K562 (cell line): ENCODE results near the gene RILP. TPM values are rescaled to one million over a fixed set of nuclear protein-coding genes. Genes with fewer than 3 reads are reported as not detected.

Source experiments
- AFF4 ChIP-seq: sonication (generic); formaldehyde crosslinking; IDR thresholded peaks from 2 replicates; pipeline ENCODE4 v1.8.0; 2023; ENCODE audit warnings: mild to moderate bottlenecking, missing genetic modification reagents
- ATF6 ChIP-seq: sonication (generic); formaldehyde crosslinking; IDR thresholded peaks from 2 replicates; pipeline ENCODE4 v1.4.0; 2020; ENCODE audit warnings: mild to moderate bottlenecking, missing genetic modification reagents
- CBX1 ChIP-seq: sonication (generic); IDR thresholded peaks from 2 replicates; pipeline ENCODE4 v1.6.1; 2016; ENCODE audit warnings: antibody characterized with exemption, low read depth, mild to moderate bottlenecking
- CHD1 ChIP-seq: fragments of 200-600 bp; sonication (generic); IDR thresholded peaks from one replicate; pipeline ENCODE4 v1.6.1; 2012; ENCODE audit warnings: mild to moderate bottlenecking, moderate library complexity, low read length, inconsistent platforms
- CHD2 ChIP-seq: IDR thresholded peaks from 2 replicates; pipeline ENCODE4 v1.6.1; 2011; ENCODE audit warnings: low read depth, low read length
- FIP1L1 ChIP-seq: fragments of 200-400 bp; formaldehyde crosslinking; IDR thresholded peaks from 2 replicates; pipeline ENCODE4 v1.6.1; 2018; ENCODE audit warnings: mild to moderate bottlenecking, low read depth, low read length; ENCODE audit not compliant: poor library complexity, severe bottlenecking
- HCFC1 ChIP-seq: IDR thresholded peaks from 2 replicates; pipeline ENCODE4 v1.6.1; 2012; ENCODE audit warnings: low read depth, low read length, improper control_type of control experiment
- HNRNPL ChIP-seq: fragments of 200-400 bp; formaldehyde crosslinking; IDR thresholded peaks from 2 replicates; pipeline ENCODE4 v1.6.1; 2017; ENCODE audit warnings: low read depth, mild to moderate bottlenecking, low read length
- HNRNPLL ChIP-seq: fragments of 200-400 bp; formaldehyde crosslinking; IDR thresholded peaks from 2 replicates; pipeline ENCODE4 v1.6.1; 2017; ENCODE audit warnings: low read length, low read depth, mild to moderate bottlenecking; ENCODE audit not compliant: poor library complexity, severe bottlenecking
- KDM5B ChIP-seq: fragments of 200-600 bp; sonication (generic); IDR thresholded peaks from 2 replicates; pipeline ENCODE4 v1.6.1; 2012; ENCODE audit warnings: low read depth, mild to moderate bottlenecking, moderate library complexity, low read length, control low read depth, inconsistent platforms; ENCODE audit not compliant: insufficient replicate concordance
- MAFG ChIP-seq: fragments of 450-650 bp; conservative IDR thresholded peaks from 2 replicates; pipeline ENCODE4 v1.6.1; 2016; ENCODE audit warnings: missing genetic modification characterization, missing compliant biosample characterization
- MAX ChIP-seq: sonication (generic); formaldehyde crosslinking; IDR thresholded peaks from 2 replicates; pipeline ENCODE4 v1.9.0; 2022; ENCODE audit warnings: mild to moderate bottlenecking, missing genetic modification reagents
- NFRKB ChIP-seq: fragments of 450-650 bp; IDR thresholded peaks from 2 replicates; pipeline ENCODE4 v1.6.1; 2016; ENCODE audit warnings: low read depth
- NUFIP1 ChIP-seq: fragments of 450-650 bp; IDR thresholded peaks from 2 replicates; pipeline ENCODE4 v1.6.1; 2018; ENCODE audit not compliant: partially characterized antibody
- TAF7 ChIP-seq: fragments of 450-650 bp; IDR thresholded peaks from 2 replicates; pipeline ENCODE4 v1.6.1; 2016; ENCODE audit warnings: missing genetic modification characterization, missing compliant biosample characterization
- VEZF1 ChIP-seq: fragments of 200-800 bp; sonication (Bioruptor generic); IDR thresholded peaks from 2 replicates; pipeline ENCODE4 v1.6.1; 2017; ENCODE audit warnings: missing genetic modification characterization, missing compliant biosample characterization
- XRCC5 ChIP-seq: fragments of 200-400 bp; formaldehyde crosslinking; IDR thresholded peaks from 2 replicates; pipeline ENCODE4 v1.6.1; 2017; ENCODE audit warnings: low read depth, mild to moderate bottlenecking, low read length
- polyA plus RNA-seq, 8 experiments: library from polyadenylated mRNA; depleted of rRNA in 4 of 8; stranded (reverse) in 5 of 8; unstranded in 3 of 8; fragments of >200 nt; fragmentation: Nextera tagmentation in 2 of 8; fragmentation: Illumina TruSeq in 1 of 8; extraction: Ambion mirVana in 2 of 8; extraction: Trizol in 1 of 8; gene quantifications; 2 replicates each; pipeline versions ENCODE4 v1.2.1 to v1.2.3, GENCODE V29; 2011 to 2014; ENCODE audit warnings: inconsistent platforms in 1 of 8, missing spikeins in 1 of 8
- total RNA-seq, 7 experiments: library from RNA; depleted of rRNA in 6 of 7; stranded (reverse); fragments of >200 nt in 6 of 7; fragmentation: Illumina TruSeq in 2 of 7; extraction: Trizol in 2 of 7; gene quantifications; 2 replicates each; pipeline versions ENCODE4 v1.2.1 to v1.2.3, GENCODE V29; 2011 to 2021; ENCODE audit warnings: low replicate concordance in 1 of 7

RILP gene
- total and polyA plus RNA-seq, 9 of the 15 experiments (the other 6 are each of a cell fraction or from before 2014, with no cell fraction given), result 0.75 to 54.9 (median 27.8) TPM

- peak; percentile 67; the same call in 1 of the 2 replicates for TF ChIP-seq XRCC5
- peak; percentile 69 for TF ChIP-seq CHD1
- peak; percentile 10; the same call in 1 of the 2 replicates for TF ChIP-seq MAX (CRISPR knock-in tag)
- no peak for TF ChIP-seq TAF7 (tag)
- TF ChIP-seq HNRNPL, result peak; percentile 58; the same call in 1 of the 2 replicates
- peak; percentile 90 for TF ChIP-seq HNRNPLL
- TF ChIP-seq CHD2, result peak; percentile 37; the same call in 1 of the 2 replicates
- no peak for TF ChIP-seq MAFG (tag)
- TF ChIP-seq KDM5B, result peak; percentile 45
- peak; percentile 0; the same call in 1 of the 2 replicates for TF ChIP-seq AFF4 (CRISPR knock-in tag)
- 0 out of 2 replicates have a peak, but pooled peaks have one; percentile 32 for TF ChIP-seq ATF6
- TF ChIP-seq NUFIP1, result no peak
- peak; percentile 74 for TF ChIP-seq VEZF1
- TF ChIP-seq HCFC1, result peak; percentile 34; the same call in 1 of the 2 replicates
- TF ChIP-seq FIP1L1, result peak; percentile 54
- peak; percentile 57; the same call in 1 of the 2 replicates for TF ChIP-seq CBX1
- peak; percentile 49; the same call in 1 of the 2 replicates for TF ChIP-seq NFRKB
Observed at GRCh38 chr17:1648963-1649843, 463 bp downstream of the RILP start (continued).
